GM12892 (cell line): Measurements from ENCODE around the gene YARS2. TPM values are rescaled to one million over a fixed set of nuclear protein-coding genes. Genes with fewer than 3 reads are reported as not detected.
A peak's percentile ranks its signal among the peaks of the same experiment; 100 is the strongest.

Source experiments
- DNase-seq: peaks from one replicate; pipeline ENCODE4 v3.0.0; 2011; ENCODE audit not compliant: insufficient read length
- FAIRE-seq: peaks from 2 replicates; lab custom pipeline; 2011; peaks lifted over from hg19 to GRCh38; lab: Jason Lieb, UNC
- POLR2A ChIP-seq: IDR thresholded peaks from 2 replicates; pipeline ENCODE4 v1.6.1; 2011; ENCODE audit warnings: low read depth, low read length, control low read depth
- POLR2AphosphoS5 ChIP-seq: IDR thresholded peaks from 2 replicates; pipeline ENCODE4 v1.6.1; 2011; ENCODE audit warnings: low read depth, low read length, control low read depth
- TAF1 ChIP-seq: IDR thresholded peaks from 2 replicates; pipeline ENCODE4 v1.6.1; 2011; ENCODE audit warnings: low read depth, mild to moderate bottlenecking, control low read depth, low read length, borderline replicate concordance
- polyA plus RNA-seq: library from polyadenylated mRNA; unstranded; fragments of >200 nt; gene quantifications from one replicate; pipeline ENCODE4 v1.2.1, GENCODE V29; 2012; ENCODE audit warnings: missing spikeins, inconsistent platforms; ENCODE audit not compliant: missing spikeins

YARS2 gene
- 19.3 TPM for polyA plus RNA-seq

GRCh38 chr12:32755654-32756475 is at the start of gene YARS2:
Gene YARS2, minus strand, starts transcription at chr12:32755897. Its CDS starts 23 bp downstream, at chr12:32755874.
- peak; percentile 40 for DNase-seq
- TF ChIP-seq POLR2A: peak; percentile 92
- 0 out of 2 replicates have a peak, but pooled peaks have one; percentile 71 for TF ChIP-seq TAF1
- TF ChIP-seq POLR2AphosphoS5: peak; percentile 64; the same call in 1 of the 2 replicates
- peak; percentile 95 for FAIRE-seq

GRCh38 chr12:32804301-32804700 is 48.6 kb upstream of the YARS2 start:
- no peak for FAIRE-seq
- no peak for DNase-seq
- TF ChIP-seq TAF1 (no peak), POLR2AphosphoS5 (no peak), POLR2A (no peak)

- DNase-seq (no peak), FAIRE-seq (no peak)
- TF ChIP-seq TAF1 (no peak), POLR2A (no peak), POLR2AphosphoS5 (no peak)
These were observed 45.7 kb upstream of the YARS2 start for GRCh38 chr12:32801269-32801980.

- FAIRE-seq (no peak), DNase-seq (no peak)
- TF ChIP-seq TAF1 (no peak), POLR2AphosphoS5 (no peak), POLR2A (no peak)
These were observed 38.6 kb upstream of the YARS2 start for GRCh38 chr12:32794281-32794680.

- no peak for FAIRE-seq
- TF ChIP-seq POLR2A: no peak
- TF ChIP-seq TAF1: no peak
- no peak for TF ChIP-seq POLR2AphosphoS5
- DNase-seq: no peak
These were observed 34.2 kb upstream of the YARS2 start for GRCh38 chr12:32789916-32790315.

GRCh38 chr12:32789446-32789845 is 33.7 kb upstream of the YARS2 start:
- TF ChIP-seq TAF1 (no peak), POLR2AphosphoS5 (no peak), POLR2A (no peak)
- FAIRE-seq (no peak), DNase-seq (no peak)

- FAIRE-seq (no peak), DNase-seq (no peak)
- TF ChIP-seq TAF1 (no peak), POLR2AphosphoS5 (no peak), POLR2A (no peak)
These were observed 32.7 kb upstream of the YARS2 start for GRCh38 chr12:32788405-32788804.

- DNase-seq (no peak), FAIRE-seq (no peak)
- TF ChIP-seq POLR2A: no peak
- no peak for TF ChIP-seq TAF1
- no peak for TF ChIP-seq POLR2AphosphoS5
These were observed 29.9 kb upstream of the YARS2 start for GRCh38 chr12:32785557-32785956.

GRCh38 chr12:32783029-32783428 is 27.3 kb upstream of the YARS2 start:
- no peak for FAIRE-seq
- TF ChIP-seq TAF1: no peak
- TF ChIP-seq POLR2A: no peak
- no peak for TF ChIP-seq POLR2AphosphoS5
- no peak for DNase-seq

- DNase-seq (no peak), FAIRE-seq (no peak)
- TF ChIP-seq POLR2AphosphoS5 (no peak), POLR2A (no peak), TAF1 (no peak)
These were observed 24.4 kb upstream of the YARS2 start for GRCh38 chr12:32780071-32780470.

- no peak for TF ChIP-seq POLR2A
- TF ChIP-seq POLR2AphosphoS5: no peak
- no peak for TF ChIP-seq TAF1
- FAIRE-seq (no peak), DNase-seq (no peak)
These were observed 22.0 kb upstream of the YARS2 start for GRCh38 chr12:32777691-32778175.

- DNase-seq: no peak
- TF ChIP-seq TAF1: no peak
- no peak for TF ChIP-seq POLR2A
- FAIRE-seq: no peak
These were observed 21.5 kb upstream of the YARS2 start for GRCh38 chr12:32777159-32777558.
